GM19463 (cell line): Measurements from ENCODE around the gene SLCO1A2.

Experiments used
- ATAC-seq: cut with Tn5 transposase; IDR thresholded peaks from one replicate; pipeline ENCODE4 v1.9.1; 2021; ENCODE audit warnings: mild to moderate bottlenecking, moderate library complexity; ENCODE audit not compliant: unreplicated experiment

Gene SLCO1A2

DNA sequence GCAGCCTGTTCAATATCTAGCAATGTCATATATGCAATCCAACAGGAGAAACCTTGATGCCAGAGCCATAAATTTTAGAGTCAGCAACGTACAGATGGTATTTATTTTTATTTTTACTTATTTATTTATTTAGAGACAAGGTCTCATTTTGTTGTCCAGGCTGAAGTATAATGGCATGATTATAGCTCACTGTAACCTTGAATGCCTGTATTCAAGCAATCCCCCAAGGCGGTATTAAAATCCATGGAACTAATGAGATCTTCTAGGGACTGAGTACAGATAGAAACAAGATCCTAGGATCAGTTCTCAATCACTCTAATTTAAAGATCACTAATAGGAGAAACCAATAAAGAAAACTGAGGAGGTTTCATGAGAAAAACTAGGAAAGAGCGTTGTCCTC is 114.5 kb downstream of the SLCO1A2 start:
- no peak for ATAC-seq

DNA sequence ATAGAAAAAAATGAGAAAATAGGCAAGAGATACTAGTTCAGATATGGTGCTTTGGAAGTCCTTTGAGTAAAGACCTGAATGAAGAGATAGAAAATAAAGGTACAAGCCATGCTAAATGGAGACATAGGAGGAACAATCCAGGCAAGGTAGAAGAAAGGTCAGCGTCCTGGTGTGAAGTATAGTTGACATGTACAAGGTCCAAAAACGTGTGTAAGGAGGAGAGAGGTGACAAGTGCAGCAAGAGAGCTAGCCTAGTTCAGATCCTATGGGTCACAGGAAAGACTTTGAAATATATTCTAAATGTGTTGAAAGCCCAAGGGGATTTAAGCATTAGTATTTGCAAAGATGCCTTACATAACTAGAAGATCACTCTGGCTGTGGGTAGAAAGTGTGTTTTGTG is 115.5 kb downstream of the SLCO1A2 start:
- ATAC-seq = no peak
